PFSK-1 (cell line): ENCODE results near the gene SNAI1.

Source experiments
- FOXP2 ChIP-seq: optimal IDR thresholded peaks from 2 replicates; pipeline ENCODE3; 2011; ENCODE audit warnings: borderline replicate concordance, control low read depth, inconsistent platforms; ENCODE audit not compliant: insufficient read depth; ENCODE audit errors: extremely low read length, extremely low read depth
- POLR2AphosphoS5 ChIP-seq: IDR thresholded peaks from 2 replicates; pipeline ENCODE4 v1.6.1; 2012; ENCODE audit warnings: low read depth, mild to moderate bottlenecking, control low read depth, low read length, moderate library complexity
- REST ChIP-seq, 2 experiments: IDR thresholded peaks; 2 replicates each; pipeline versions ENCODE4 v1.6.1 to v1.8.0; 2011 to 2012; ENCODE audit warnings: low read depth in 2 of 2, low read length in 2 of 2, control low read depth in 1 of 2, inconsistent platforms in 1 of 2, mild to moderate bottlenecking in 1 of 2, moderate library complexity in 1 of 2; ENCODE audit not compliant: insufficient read depth in 1 of 2
- SIN3A ChIP-seq: IDR thresholded peaks from 2 replicates; pipeline ENCODE4 v1.6.1; 2012; ENCODE audit warnings: mild to moderate bottlenecking, low read length, moderate library complexity, borderline replicate concordance; ENCODE audit not compliant: insufficient read depth
- TAF1 ChIP-seq: IDR thresholded peaks from 2 replicates; pipeline ENCODE4 v1.6.1; 2012; ENCODE audit warnings: low read length, control low read depth, borderline replicate concordance; ENCODE audit not compliant: insufficient read depth

The SNAI1 gene

GRCh38 chr20:50020288-50020687 lies 37.5 kb downstream of the SNAI1 start:
- no peak for TF ChIP-seq SIN3A

- no peak for TF ChIP-seq REST (IDR thresholded peaks at IDR 0.05; ENCODE audit: insufficient read depth in 1 of 2, low read depth in 2 of 2, low read length in 2 of 2)
Observed at GRCh38 chr20:50022676-50023075, 39.9 kb downstream of the SNAI1 start.

- no peak for TF ChIP-seq TAF1
- TF ChIP-seq REST (IDR thresholded peaks at IDR 0.05; ENCODE audit: insufficient read depth in 1 of 2, low read depth in 2 of 2, low read length in 2 of 2): no peak
- no peak for TF ChIP-seq POLR2AphosphoS5
- TF ChIP-seq FOXP2: no peak
- TF ChIP-seq SIN3A: no peak
Observed at GRCh38 chr20:50023116-50023805, 40.5 kb downstream of the SNAI1 start.

GRCh38 chr20:50026746-50027575 lies 44.2 kb downstream of the SNAI1 start:
- TF ChIP-seq REST (IDR thresholded peaks at IDR 0.05; ENCODE audit: insufficient read depth in 1 of 2, low read depth in 2 of 2, low read length in 2 of 2) (no peak), FOXP2 (no peak), SIN3A (no peak), TAF1 (no peak), POLR2AphosphoS5 (no peak)

GRCh38 chr20:50027611-50028105 lies 44.9 kb downstream of the SNAI1 start:
- TF ChIP-seq FOXP2: peak; percentile 44
- no peak for TF ChIP-seq SIN3A
- TF ChIP-seq POLR2AphosphoS5: no peak
- no peak for TF ChIP-seq REST (IDR thresholded peaks at IDR 0.05; ENCODE audit: insufficient read depth in 1 of 2, low read depth in 2 of 2, low read length in 2 of 2)
